ENCODE measurements around the gene NEMP1.

DNA sequence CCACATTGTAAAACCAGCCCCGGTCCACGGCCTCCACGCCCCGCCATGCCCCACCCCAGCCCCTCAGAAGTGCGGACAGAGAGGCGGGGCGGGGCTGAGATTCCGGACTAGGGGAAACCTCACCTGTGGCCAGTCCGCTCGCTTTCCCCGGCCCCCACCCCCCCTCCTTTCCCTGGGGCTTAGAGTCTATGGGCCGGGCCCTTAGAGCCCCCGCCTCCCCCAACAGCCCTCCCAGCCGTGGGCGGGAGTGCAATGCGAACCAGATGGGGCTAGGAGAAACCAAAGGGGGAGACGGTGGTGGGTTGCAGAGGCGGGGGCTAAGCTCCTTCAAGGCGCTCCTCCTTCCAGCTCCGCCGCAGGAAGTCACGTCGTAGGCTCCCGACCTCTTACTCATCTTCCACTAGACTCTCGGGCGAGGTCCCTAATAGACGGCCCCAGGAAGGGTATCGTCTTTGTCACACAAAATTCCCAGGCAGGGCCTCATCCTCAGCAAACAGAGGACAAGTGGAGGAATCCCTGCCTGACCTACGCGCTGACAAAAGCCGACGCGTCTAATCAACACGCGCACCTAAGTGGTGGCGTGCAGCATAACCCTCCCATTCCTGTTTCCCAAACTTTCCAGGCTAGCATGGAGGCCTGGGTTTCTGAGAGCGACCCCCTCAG, 9.2 kb upstream of the NEMP1 start:
- TF ChIP-seq ZNF274 (IDR thresholded peaks at IDR 0.05; ENCODE audit: low read depth, low read length) (no peak), SUZ12 (IDR thresholded peaks at IDR 0.05; ENCODE audit: extremely low read depth, insufficient read depth, insufficient read length) (no peak), YY1 (IDR thresholded peaks at IDR 0.05; ENCODE audit: insufficient read depth, insufficient read length) (no peak)
